Transverse colon (tissue), 3 donors: ENCODE data around the gene VARS1.

Experiments
- CTCF ChIP-seq, 5 experiments: fragments of 200-600 bp in 3 of 5; fragments of 450-650 bp in 2 of 5; sonication (generic) in 3 of 5; IDR thresholded peaks; 1 replicate in 2 of 5; 2 replicates in 3 of 5; pipeline ENCODE4 v1.5.1; 2016 to 2017; ENCODE audit warnings: antibody characterized with exemption in 5 of 5, inconsistent platforms in 3 of 5, mild to moderate bottlenecking in 2 of 5, moderate library complexity in 1 of 5
- POLR2A ChIP-seq: fragments of 450-650 bp; IDR thresholded peaks from one replicate; pipeline ENCODE4 v1.6.1; 2016; ENCODE audit warnings: antibody characterized with exemption, mild to moderate bottlenecking, moderate library complexity

- no peak for TF ChIP-seq CTCF (IDR thresholded peaks at IDR 0.05)
- TF ChIP-seq POLR2A = no peak
These were observed 17.9 kb upstream of the VARS1 start for GRCh38 chr6:31813465-31813849.
